Measurements from ENCODE around the gene CACHD1. TPM values are rescaled to one million over a fixed set of nuclear protein-coding genes. Genes with fewer than 3 reads are reported as not detected.

CACHD1 gene
- total RNA-seq, 2 donors from 2014 or later = 8.6 to 12.9 TPM

- TF ChIP-seq CTCF (IDR thresholded peaks at IDR 0.05) (peak; percentile 73 to 89 (median 84)), POLR2A (IDR thresholded peaks at IDR 0.05) (no peak)
- ATAC-seq (peak; percentile 89), DNase-seq (peak; percentile 43 to 54 (median 48))
- 13 to 15% methylated on average over 7 of the region's 7 CpGs for WGBS, 2 donors
- Histone ChIP-seq H3K27me3 (no peaks in the 10 kb centered on the region), H3K27ac (peak overlapping the region in 2 of 4 donors; percentile 15 to 38), H3K4me3 (no peak overlapping the region), H3K36me3 (replicated peaks in 1 of 2; ENCODE audit: insufficient read depth in 1 of 2, low read depth in 2 of 2) (peaks cover 0 to 9% of the 10 kb centered on the region in 2 donors), H3K9me3 (no peaks in the 10 kb centered on the region), H3K4me1 (no peaks in the 10 kb centered on the region)
- intact Hi-C loops (cut with DNase I) = loop anchor here (10.0 kb wide), 1 partner anchor 138 kb away; no protein-coding TSS in a partner anchor
Measured at GRCh38 chr1:64686828-64687724, 217.1 kb downstream of the CACHD1 start.

- Histone ChIP-seq H3K27me3 (no peaks in the 10 kb centered on the region), H3K4me1 (no peaks in the 10 kb centered on the region), H3K4me3 (no peak overlapping the region), H3K9me3 (no peaks in the 10 kb centered on the region), H3K27ac (peak overlapping the region in 1 of 4 donors; percentile 38), H3K36me3 (replicated peaks in 1 of 2; ENCODE audit: insufficient read depth in 1 of 2, low read depth in 2 of 2) (peaks cover 0 to 5% of the 10 kb centered on the region in 2 donors)
- 64 to 74% methylated on average over 3 of the region's 3 CpGs for WGBS, 2 donors
- DNase-seq = peak in 3 of 4 donors; percentile 21 to 44 (median 30)
- TF ChIP-seq POLR2A (IDR thresholded peaks at IDR 0.05) (no peak), CTCF (IDR thresholded peaks at IDR 0.05) (no peak)
- ATAC-seq = peak; percentile 40
- intact Hi-C loops (cut with DNase I) = loop anchor here (10.0 kb wide), 1 partner anchor 137 kb away; no protein-coding TSS in a partner anchor
Measured at GRCh38 chr1:64687725-64688327, 217.9 kb downstream of the CACHD1 start.

GRCh38 chr1:64691626-64692025, 221.7 kb downstream of the CACHD1 start:
- 75 to 81% methylated on average over 7 of the region's 7 CpGs for WGBS, 2 donors

GRCh38 chr1:64692911-64693310, 223.0 kb downstream of the CACHD1 start:
- DNase-seq = no peak
- intact Hi-C loops (cut with DNase I) = no loop called here
- no peak for ATAC-seq
- WGBS, 2 donors = 3 to 31% methylated on average over 1 of the region's 1 CpG
- Histone ChIP-seq H3K9me3 (no peaks in the 10 kb centered on the region), H3K4me1 (no peaks in the 10 kb centered on the region), H3K27me3 (no peaks in the 10 kb centered on the region), H3K4me3 (no peak overlapping the region), H3K36me3 (replicated peaks in 1 of 2; ENCODE audit: insufficient read depth in 1 of 2, low read depth in 2 of 2) (peaks cover 0 to 3% of the 10 kb centered on the region in 2 donors), H3K27ac (no peak overlapping the region)
- TF ChIP-seq POLR2A (IDR thresholded peaks at IDR 0.05) (no peak), CTCF (IDR thresholded peaks at IDR 0.05) (no peak)

More at GRCh38 chr1:64691626-64692025, 221.7 kb downstream of the CACHD1 start:
- DNase-seq (no peak), ATAC-seq (no peak)
- no peak overlapping the region for H3K4me3 ChIP-seq
- H3K36me3 ChIP-seq (replicated peaks in 1 of 2; ENCODE audit: insufficient read depth in 1 of 2, low read depth in 2 of 2) = peaks cover 0 to 3% of the 10 kb centered on the region in 2 donors
- no peak overlapping the region for H3K27ac ChIP-seq
- no peaks in the 10 kb centered on the region for H3K27me3 ChIP-seq
- H3K9me3 ChIP-seq = no peaks in the 10 kb centered on the region
- intact Hi-C loops (cut with DNase I) = no loop called here
- no peaks in the 10 kb centered on the region for H3K4me1 ChIP-seq
- TF ChIP-seq CTCF (IDR thresholded peaks at IDR 0.05) = no peak
- TF ChIP-seq POLR2A (IDR thresholded peaks at IDR 0.05) = no peak

Data from body of pancreas (tissue), 4 donors.